ENCODE results near the gene TUBGCP5. TPM values are rescaled to one million over a fixed set of nuclear protein-coding genes. Genes with fewer than 3 reads are reported as not detected.
A peak's percentile ranks its signal among the peaks of the same experiment; 100 is the strongest.
"Not testable (repeated sequence)": the region's sequence is repeated elsewhere in the genome, so short reads cannot be mapped to it uniquely, and the experiment has no call there.

Gene TUBGCP5
- total RNA-seq, 2 donors from 2014 or later: 11.4 to 18.7 TPM

DNA sequence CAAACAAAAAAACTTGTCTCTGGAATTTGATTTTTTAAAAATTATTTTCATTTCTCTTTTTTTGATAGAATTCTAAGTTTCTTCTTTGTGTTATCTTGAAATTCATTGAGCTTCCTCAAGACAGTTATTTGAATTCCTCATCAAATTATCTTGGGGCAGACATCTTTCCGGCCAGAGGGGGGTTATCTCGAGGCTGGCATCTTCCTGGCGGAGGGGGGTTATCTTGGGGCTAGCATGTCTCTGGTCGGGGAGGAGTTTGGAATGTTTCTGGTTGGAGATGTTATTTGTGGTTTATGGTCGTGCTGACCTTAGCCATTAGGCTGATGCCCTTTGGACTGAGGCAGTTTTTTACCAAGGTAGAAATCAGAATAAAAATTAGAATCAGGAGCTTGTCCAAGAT, 15.9 kb upstream of the TUBGCP5 start:
- no peak for ATAC-seq (replicated peaks)
- Mint-ChIP-seq H3K4me3 (no peak overlapping the region), H3K4me1 (no peaks in the 10 kb centered on the region), H3K27ac (no peak overlapping the region), H3K36me3 (ENCODE audit: low read depth) (no peaks in the 10 kb centered on the region), H3K9me3 (no peaks in the 10 kb centered on the region), H3K27me3 (peaks cover 3% of the 10 kb centered on the region)

DNA sequence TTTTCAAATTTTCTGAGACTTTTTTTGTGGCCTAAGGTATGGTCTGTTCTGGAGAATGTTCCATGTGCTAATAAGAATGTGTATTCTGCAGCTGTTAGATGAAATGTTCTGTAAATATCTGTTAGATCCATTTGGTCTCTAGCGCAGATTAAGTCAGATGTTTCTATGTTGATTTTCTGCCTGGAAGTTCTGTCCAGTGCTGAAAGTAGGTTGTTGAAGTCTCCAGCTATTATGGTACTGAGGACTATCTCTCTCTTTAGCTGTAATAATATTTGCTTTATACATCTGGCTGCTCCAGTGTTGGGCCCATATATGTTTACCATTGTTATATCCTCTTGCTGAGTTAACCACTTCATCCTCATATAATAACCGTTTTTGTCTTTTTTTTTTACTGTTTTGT, 13.2 kb upstream of the TUBGCP5 start:
- no peak overlapping the region for H3K4me3 Mint-ChIP-seq
- H3K9me3 Mint-ChIP-seq: no peaks in the 10 kb centered on the region
- no peaks in the 10 kb centered on the region for H3K36me3 Mint-ChIP-seq (ENCODE audit: low read depth)
- peaks cover 3% of the 10 kb centered on the region for H3K27me3 Mint-ChIP-seq
- H3K4me1 Mint-ChIP-seq: no peaks in the 10 kb centered on the region
- no peak overlapping the region for H3K27ac Mint-ChIP-seq
- no peak for ATAC-seq (replicated peaks)

DNA sequence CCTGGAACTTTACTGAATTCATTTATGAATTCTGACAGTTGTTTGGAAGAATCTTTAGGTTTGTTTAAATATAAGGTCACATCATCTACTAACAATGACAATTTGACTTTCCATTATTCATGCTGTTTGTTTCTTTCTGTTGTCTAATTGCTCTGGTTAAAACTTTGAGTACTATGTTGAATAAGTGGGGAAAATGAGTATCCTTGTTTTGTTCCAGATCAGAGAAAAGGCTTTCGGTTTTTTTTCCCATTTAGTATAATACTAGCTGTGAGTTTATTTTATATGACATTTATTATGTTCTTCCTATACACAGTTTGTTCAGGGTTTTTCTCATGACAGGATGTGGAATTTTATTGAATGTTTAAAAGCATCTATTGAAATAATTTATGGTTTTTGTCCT, 11.3 kb upstream of the TUBGCP5 start:
- H3K27me3 Mint-ChIP-seq: peaks cover 3% of the 10 kb centered on the region
- no peaks in the 10 kb centered on the region for H3K9me3 Mint-ChIP-seq
- no peak overlapping the region for H3K27ac Mint-ChIP-seq
- no peaks in the 10 kb centered on the region for H3K4me1 Mint-ChIP-seq
- H3K36me3 Mint-ChIP-seq (ENCODE audit: low read depth): no peaks in the 10 kb centered on the region
- no peak overlapping the region for H3K4me3 Mint-ChIP-seq
- no peak for ATAC-seq (replicated peaks)

DNA sequence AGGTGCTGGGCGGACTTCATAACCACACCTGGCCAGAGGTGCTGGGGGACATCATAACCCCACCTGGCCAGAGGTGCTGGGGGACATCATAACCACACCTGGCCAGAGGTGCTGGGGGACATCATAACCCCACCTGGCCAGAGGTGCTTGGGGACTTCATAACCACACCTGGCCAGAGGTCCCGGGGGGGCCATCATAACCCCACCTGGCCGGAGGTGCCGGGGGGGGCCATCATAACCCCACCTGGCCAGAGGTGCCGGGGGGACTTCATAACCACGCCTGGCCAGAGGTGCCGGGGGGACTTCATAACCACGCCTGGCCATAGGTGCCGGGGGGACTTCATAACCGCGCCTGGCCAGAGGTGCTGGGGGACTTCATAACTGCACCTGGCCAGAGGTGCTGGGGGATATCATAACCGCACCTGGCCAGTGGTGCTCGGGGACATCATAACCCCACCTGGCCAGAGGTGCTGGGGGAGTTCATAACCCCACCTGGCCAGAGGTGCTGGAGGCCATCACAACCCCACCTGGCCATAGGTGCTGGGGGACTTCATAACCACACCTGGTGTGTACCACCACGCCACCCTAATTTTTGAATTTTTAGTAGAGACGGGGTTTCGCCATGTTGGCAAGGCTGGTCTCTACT, 10.7 kb upstream of the TUBGCP5 start:
- H3K27ac Mint-ChIP-seq: no peak overlapping the region
- no peaks in the 10 kb centered on the region for H3K36me3 Mint-ChIP-seq (ENCODE audit: low read depth)
- H3K27me3 Mint-ChIP-seq: peaks cover 3% of the 10 kb centered on the region
- H3K4me3 Mint-ChIP-seq: no peak overlapping the region
- H3K4me1 Mint-ChIP-seq: no peaks in the 10 kb centered on the region
- ATAC-seq (replicated peaks): no peak
- H3K9me3 Mint-ChIP-seq: no peaks in the 10 kb centered on the region

DNA sequence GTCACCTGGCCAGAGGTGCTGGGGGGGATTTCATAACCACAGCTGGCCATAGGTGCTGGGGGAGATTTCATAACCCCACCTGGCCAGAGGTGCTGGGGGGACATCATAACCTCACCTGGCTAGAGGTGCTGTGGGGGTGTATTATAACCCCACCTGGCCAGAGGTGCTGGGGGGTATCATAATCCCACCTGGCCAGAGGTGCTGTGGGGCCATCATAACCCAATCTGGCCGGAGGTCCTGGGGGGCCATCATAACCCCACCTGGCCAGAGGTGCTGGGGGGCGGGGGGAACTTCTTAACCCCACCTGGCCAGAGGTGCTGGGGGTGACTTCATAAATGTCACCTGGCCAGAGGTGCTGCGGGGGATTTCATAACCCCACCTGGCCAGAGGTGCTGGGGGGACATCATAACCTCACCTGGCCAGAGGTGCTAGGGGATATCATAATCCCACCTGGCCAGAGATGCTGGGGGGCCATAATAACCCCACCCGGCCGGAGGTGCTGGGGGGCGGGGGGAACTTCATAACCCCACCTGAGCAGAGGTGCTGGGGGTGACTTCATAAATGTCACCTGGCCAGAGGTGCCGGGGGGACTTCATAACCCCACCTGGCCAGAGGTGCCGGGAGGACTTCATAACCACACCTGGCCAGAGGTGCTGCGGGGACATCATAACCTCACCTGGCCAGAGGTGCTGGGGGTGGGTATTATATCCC, 9.4 kb upstream of the TUBGCP5 start:
- H3K27me3 Mint-ChIP-seq; H3K4me3 Mint-ChIP-seq; H3K9me3 Mint-ChIP-seq; H3K4me1 Mint-ChIP-seq; ATAC-seq (replicated peaks); H3K27ac Mint-ChIP-seq; H3K36me3 Mint-ChIP-seq (ENCODE audit: low read depth): not testable (repeated sequence)

DNA sequence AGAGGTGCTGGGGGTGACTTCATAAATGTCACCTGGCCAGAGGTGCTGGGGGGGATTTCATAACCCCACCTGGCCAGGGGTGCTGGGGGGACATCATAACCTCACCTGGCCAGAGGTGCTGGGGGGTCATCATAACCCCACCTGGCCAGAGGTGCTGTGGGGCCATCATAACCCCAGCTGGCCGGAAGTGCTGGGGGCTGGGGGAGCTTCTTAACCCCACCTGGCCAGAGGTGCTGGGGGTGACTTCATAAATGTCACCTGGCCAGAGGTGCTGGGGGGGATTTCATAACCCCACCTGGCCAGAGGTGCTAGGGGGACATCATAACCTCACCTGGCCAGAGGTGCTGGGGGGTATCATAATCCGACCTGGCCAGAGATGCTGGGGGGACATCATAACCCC, 4.6 kb upstream of the TUBGCP5 start:
- H3K4me3 Mint-ChIP-seq; H3K27me3 Mint-ChIP-seq; H3K4me1 Mint-ChIP-seq; H3K9me3 Mint-ChIP-seq; H3K36me3 Mint-ChIP-seq (ENCODE audit: low read depth); H3K27ac Mint-ChIP-seq; ATAC-seq (replicated peaks): not testable (repeated sequence)

DNA sequence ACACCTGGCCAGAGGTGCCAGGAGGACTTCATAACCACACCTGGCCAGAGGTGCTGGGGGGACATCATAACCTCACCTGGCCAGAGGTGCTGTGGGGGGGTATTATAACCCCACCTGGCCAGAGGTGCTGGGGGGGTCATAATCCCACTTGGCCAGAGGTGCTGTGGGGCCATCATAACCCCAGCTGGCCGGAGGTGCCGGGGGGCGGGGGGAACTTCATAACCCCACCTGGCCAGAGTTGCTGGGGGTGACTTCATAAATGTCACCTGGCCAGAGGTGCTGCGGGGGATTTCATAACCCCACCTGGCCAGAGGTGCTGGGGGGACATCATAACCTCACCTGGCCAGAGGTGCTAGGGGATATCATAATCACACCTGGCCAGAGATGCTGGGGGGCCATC, 4.2 kb upstream of the TUBGCP5 start:
- not testable (repeated sequence) for ATAC-seq (replicated peaks); H3K36me3 Mint-ChIP-seq (ENCODE audit: low read depth); H3K4me3 Mint-ChIP-seq; H3K4me1 Mint-ChIP-seq; H3K27ac Mint-ChIP-seq; H3K27me3 Mint-ChIP-seq; H3K9me3 Mint-ChIP-seq

DNA sequence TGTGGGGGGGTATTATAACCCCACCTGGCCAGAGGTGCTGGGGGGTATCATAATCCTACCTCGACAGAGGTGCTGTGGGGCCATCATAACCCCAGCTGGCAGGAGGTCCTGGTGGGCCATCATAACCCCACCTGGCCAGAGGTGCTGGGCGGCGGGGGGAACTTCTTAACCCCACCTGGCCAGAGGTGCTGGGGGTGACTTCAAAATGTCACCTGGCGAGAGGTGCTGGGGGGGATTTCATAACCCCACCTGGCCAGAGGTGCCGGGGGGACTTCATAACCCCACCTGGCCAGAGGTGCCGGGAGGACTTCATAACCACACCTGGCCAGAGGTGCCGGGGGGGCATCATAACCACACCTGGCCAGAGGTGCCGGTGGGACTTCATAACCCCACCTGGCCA, 2.4 kb upstream of the TUBGCP5 start:
- not testable (repeated sequence) for ATAC-seq (replicated peaks); H3K4me1 Mint-ChIP-seq; H3K27me3 Mint-ChIP-seq; H3K4me3 Mint-ChIP-seq; H3K36me3 Mint-ChIP-seq (ENCODE audit: low read depth); H3K27ac Mint-ChIP-seq; H3K9me3 Mint-ChIP-seq

DNA sequence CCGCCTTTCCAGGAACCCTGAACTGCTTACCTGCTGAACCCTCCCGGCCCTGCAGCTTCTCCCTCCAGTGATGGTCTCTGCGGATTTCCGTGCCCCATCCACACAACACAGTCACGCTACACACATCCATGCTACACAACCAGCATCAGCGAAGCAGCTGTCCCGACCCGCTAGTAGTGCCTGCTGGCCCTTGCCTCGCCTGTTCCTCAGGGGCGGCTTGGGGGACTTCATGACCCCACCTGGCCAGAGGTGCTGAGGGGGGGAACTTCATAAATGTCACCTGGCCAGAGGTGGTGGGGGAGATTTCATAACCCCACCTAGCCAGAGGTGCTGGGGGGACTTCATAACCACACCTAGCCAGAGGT, 530 bp upstream of the TUBGCP5 start:
- Mint-ChIP-seq H3K9me3 (no peaks in the 10 kb centered on the region), H3K4me3 (peak overlapping the region; percentile 80), H3K27ac (peak overlapping the region; percentile 89), H3K4me1 (peaks cover 11% of the 10 kb centered on the region), H3K27me3 (no peaks in the 10 kb centered on the region), H3K36me3 (ENCODE audit: low read depth) (peaks cover 11% of the 10 kb centered on the region)
- peak; percentile 16 for ATAC-seq (replicated peaks)

DNA sequence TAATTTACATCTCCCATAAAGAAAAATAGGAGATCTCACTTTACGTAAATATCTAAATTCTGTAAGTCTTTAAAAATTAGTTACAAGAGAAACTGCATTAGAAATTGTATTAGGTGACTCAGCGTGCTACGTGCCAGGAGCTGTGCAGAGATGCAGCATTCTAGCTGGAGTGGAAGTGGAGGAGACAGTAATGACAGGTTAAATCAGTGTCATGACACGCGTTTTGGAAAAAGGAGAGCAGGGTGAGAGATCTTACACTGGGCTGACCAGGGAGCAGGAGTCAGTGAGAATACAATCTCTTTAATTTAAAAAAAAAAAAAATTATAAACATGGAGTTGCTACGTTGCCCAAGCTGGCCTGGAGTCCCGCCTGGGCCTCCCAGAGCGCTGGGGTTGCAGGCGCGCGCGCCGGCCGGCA, 635 bp downstream of the TUBGCP5 start:
- peak overlapping the region; percentile 80 for H3K4me3 Mint-ChIP-seq
- H3K36me3 Mint-ChIP-seq (ENCODE audit: low read depth): peaks cover 23% of the 10 kb centered on the region
- no peaks in the 10 kb centered on the region for H3K27me3 Mint-ChIP-seq
- H3K27ac Mint-ChIP-seq: peak overlapping the region; percentile 88
- peak; percentile 13 for ATAC-seq (replicated peaks)
- peaks cover 14% of the 10 kb centered on the region for H3K4me1 Mint-ChIP-seq
- no peaks in the 10 kb centered on the region for H3K9me3 Mint-ChIP-seq

DNA sequence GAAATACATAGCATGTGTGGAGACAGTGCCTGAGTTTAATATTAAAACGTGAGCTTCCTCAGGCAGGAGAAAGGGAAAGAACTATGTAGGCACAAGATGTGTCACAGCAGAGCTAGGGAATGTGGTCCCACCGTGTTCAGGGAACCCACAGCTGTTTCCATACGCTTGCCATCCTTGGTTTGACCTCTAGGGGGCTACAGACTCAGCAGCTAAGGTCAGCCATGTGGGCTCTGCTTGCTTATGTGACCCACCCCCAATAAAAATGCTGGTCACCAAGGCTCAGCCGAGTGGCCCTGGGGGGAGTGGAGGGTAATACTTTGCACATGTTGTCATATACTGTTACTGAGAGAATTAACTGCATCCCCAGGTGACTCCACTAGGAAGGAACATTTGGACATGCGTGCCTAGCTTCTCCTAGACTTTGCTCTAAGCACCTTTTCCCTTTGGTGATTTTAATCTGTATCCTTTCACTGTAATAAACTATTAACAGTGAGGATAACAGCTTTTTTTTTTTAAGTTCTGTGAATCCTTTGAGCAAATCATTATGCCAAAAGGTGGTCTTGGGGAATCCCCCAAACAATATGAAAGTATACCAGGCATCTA, 3.3 kb downstream of the TUBGCP5 start:
- Mint-ChIP-seq H3K4me1 (peaks cover 14% of the 10 kb centered on the region), H3K9me3 (no peaks in the 10 kb centered on the region), H3K27ac (no peak overlapping the region), H3K27me3 (no peaks in the 10 kb centered on the region), H3K4me3 (no peak overlapping the region), H3K36me3 (ENCODE audit: low read depth) (peaks cover 48% of the 10 kb centered on the region)
- no peak for ATAC-seq (replicated peaks)

DNA sequence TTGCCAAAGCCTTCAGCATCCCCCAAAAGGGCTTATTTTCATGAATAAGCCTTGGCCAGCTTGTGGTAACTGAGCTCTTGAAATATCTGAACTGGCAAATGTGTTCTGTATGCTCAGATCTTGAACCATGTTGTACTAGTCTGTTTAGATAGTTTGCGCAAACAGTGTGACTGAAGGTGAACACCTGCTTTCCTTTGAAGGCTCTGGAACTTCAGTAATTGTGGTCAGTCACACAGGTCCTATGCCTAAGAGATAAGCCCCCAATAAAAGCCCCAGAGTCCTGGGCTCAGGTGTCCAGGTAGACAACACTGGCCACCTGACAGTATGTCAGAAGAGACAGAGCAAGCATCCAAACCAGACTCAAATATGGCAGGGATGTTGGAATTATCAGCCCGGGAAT, 5.4 kb downstream of the TUBGCP5 start:
- peaks cover 69% of the 10 kb centered on the region for H3K36me3 Mint-ChIP-seq (ENCODE audit: low read depth)
- H3K27ac Mint-ChIP-seq: no peak overlapping the region
- no peaks in the 10 kb centered on the region for H3K27me3 Mint-ChIP-seq
- no peaks in the 10 kb centered on the region for H3K9me3 Mint-ChIP-seq
- ATAC-seq (replicated peaks): no peak
- peaks cover 14% of the 10 kb centered on the region for H3K4me1 Mint-ChIP-seq
- no peak overlapping the region for H3K4me3 Mint-ChIP-seq

DNA sequence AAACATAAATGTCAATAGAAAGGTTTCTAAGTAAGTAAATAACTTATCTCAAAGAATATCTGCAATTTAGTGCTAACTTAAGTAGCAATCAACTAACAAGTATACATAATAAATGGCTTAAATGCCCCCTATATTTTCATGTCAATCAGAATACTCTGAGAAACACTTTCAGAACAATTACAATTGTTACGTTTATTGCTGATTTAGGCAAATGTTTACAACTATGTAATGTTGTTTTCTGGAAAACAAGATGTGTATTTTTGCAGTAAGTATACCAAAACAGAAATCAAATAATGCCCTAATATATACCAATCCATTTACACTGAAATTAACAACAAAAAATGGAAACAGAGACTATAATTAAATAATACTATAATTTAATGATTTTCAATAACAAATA, 13.2 kb downstream of the TUBGCP5 start:
- Mint-ChIP-seq H3K27me3 (no peaks in the 10 kb centered on the region), H3K9me3 (no peaks in the 10 kb centered on the region), H3K36me3 (ENCODE audit: low read depth) (peaks cover 98% of the 10 kb centered on the region), H3K27ac (no peak overlapping the region), H3K4me3 (no peak overlapping the region), H3K4me1 (no peaks in the 10 kb centered on the region)
- no peak for ATAC-seq (replicated peaks)

DNA sequence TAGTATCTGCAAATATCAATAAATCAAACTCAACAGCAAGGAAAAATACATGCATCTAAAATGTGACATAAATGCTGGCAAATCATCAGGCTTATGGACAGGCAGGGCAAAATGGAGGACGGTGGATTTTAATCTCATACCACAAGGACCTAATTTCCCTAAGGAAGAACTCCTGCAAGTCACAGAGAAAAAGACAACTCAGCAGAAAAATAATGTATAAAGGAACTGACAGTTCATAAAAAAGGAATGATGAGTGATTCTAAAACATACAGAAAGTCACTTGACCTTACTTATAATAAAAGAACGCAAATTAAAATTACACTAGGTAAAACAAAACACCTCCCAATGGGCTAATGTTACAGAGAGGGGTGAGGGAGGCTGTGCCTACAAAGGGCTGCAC, 17.2 kb downstream of the TUBGCP5 start:
- no peak for ATAC-seq (replicated peaks)
- no peak overlapping the region for H3K4me3 Mint-ChIP-seq
- no peaks in the 10 kb centered on the region for H3K4me1 Mint-ChIP-seq
- no peaks in the 10 kb centered on the region for H3K9me3 Mint-ChIP-seq
- no peaks in the 10 kb centered on the region for H3K27me3 Mint-ChIP-seq
- no peak overlapping the region for H3K27ac Mint-ChIP-seq
- H3K36me3 Mint-ChIP-seq (ENCODE audit: low read depth): peaks cover 98% of the 10 kb centered on the region

DNA sequence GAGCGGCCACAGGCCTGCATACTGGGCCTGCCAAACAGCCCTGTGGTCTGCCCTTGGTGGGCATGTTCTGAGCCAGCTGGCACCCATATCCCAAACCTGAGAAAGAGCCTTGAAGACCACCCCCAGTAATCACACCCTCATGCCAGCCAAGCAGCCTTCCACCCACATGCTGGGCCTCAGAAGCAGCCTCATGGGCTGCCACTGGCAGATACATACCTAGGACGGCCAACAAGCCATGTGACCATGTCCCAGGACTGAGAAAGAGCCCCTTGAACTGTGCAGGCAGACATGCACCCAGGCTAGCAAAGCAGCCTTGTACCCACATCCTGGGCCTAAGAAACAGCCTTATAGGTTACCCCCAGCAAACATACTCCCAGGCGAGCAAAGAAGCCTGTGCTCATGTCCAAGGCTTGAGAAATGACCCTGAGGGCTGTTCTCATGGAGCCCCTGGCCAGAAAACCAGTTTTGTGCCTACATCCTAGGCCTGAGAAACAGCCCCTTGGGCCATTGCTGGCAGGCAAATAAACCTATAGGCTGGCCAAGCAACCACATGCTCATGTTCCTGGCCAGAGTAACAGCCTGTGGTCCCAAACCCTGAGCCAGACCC, 24.9 kb downstream of the TUBGCP5 start:
- Mint-ChIP-seq H3K4me1 (peaks cover 3% of the 10 kb centered on the region), H3K36me3 (ENCODE audit: low read depth) (peaks cover 74% of the 10 kb centered on the region), H3K4me3 (no peak overlapping the region), H3K9me3 (no peaks in the 10 kb centered on the region), H3K27me3 (no peaks in the 10 kb centered on the region), H3K27ac (no peak overlapping the region)
- no peak for ATAC-seq (replicated peaks)

All from activated T-helper 17 cell treated with anti-CD3 and anti-CD28 coated beads, Interleukin-2, amount 50 U/mL, for 72 hours (primary cell).